Neural progenitor cell (in vitro differentiated cells): Measurements from ENCODE around the gene UBN2.

Experiments
- CTCF ChIP-seq: fragments of 200-600 bp; sonication (generic); IDR thresholded peaks from 2 replicates; pipeline ENCODE4 v1.5.1; 2017; ENCODE audit warnings: antibody characterized with exemption, mild to moderate bottlenecking
- EZH2 ChIP-seq: fragments of 200-600 bp; sonication (generic); IDR thresholded peaks from 2 replicates; pipeline ENCODE4 v1.6.1; 2017; ENCODE audit warnings: antibody characterized with exemption, mild to moderate bottlenecking, moderate library complexity

DNA sequence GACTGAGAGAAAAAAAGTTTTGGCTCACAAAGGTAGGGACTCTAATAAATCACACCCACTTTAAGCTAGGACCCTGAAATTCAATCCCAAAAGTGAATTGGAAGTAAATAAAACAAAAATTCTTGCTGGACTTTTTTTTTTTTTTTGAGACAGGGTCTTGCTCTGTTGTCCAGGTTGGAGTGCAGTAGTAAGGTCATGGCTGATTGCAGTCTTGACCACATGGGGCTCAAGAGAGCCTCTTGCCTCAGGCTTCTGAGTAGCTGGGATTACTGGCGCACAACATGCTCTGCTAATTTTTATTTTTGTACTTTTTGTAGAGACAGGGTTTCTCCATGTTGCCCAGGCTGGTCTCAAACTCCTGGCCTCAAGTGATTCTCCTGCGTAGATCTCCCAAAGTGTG, 123.7 kb downstream of the UBN2 start:
- TF ChIP-seq CTCF = no peak
- TF ChIP-seq EZH2 = no peak
